ENCODE measurements around the gene HMBS. TPM values are rescaled to one million over a fixed set of nuclear protein-coding genes. Genes with fewer than 3 reads are reported as not detected.

The HMBS gene
- polyA plus RNA-seq, 1 donor (not counting 4 experiments of a cell fraction or from before 2014, with no cell fraction given): 48.7 TPM

- Histone ChIP-seq H3K9me1 (ENCODE audit: control insufficient read depth, extremely low read depth, insufficient read depth, low read length) (no peaks in the 10 kb centered on the region), H3K36me3 (ENCODE audit: control insufficient read depth in 2 of 2, extremely low read depth in 1 of 2, insufficient read depth in 2 of 2, low read length in 2 of 2) (peaks cover 32 to 43% of the 10 kb centered on the region in 2 experiments), H3K4me1 (ENCODE audit: control insufficient read depth, extremely low read depth, insufficient read depth, low read length) (no peaks in the 10 kb centered on the region), H4K20me1 (ENCODE audit: control insufficient read depth, extremely low read depth, insufficient read depth, low read length) (no peaks in the 10 kb centered on the region), H3K4me3 (ENCODE audit: control insufficient read depth in 2 of 3, extremely low read depth in 1 of 3, insufficient read depth in 2 of 3, low read depth in 1 of 3, low read length in 3 of 3) (no peak overlapping the region), H2AFZ (ENCODE audit: control insufficient read depth, low read length) (no peak overlapping the region), H3K4me2 (ENCODE audit: control insufficient read depth, extremely low read depth, insufficient read depth, low read depth, low read length) (no peak overlapping the region), H3K9me3 (ENCODE audit: control insufficient read depth, low read depth, low read length) (no peaks in the 10 kb centered on the region), H3K9ac (ENCODE audit: control insufficient read depth, extremely low read depth, insufficient read depth, low read length) (no peak overlapping the region), H3K27me3 (ENCODE audit: control insufficient read depth, extremely low read depth, insufficient read depth, low read length) (no peaks in the 10 kb centered on the region), H3K27ac (ENCODE audit: control insufficient read depth, insufficient read depth, low read length) (no peak overlapping the region), H3K79me2 (ENCODE audit: control insufficient read depth, insufficient read depth, low read length) (no peaks in the 10 kb centered on the region)
- FAIRE-seq (no peak), DNase-seq (ENCODE audit: low read depth, low spot score) (no peak)
- dilution Hi-C loops (cut with MboI; ENCODE audit: extremely low pct_ligation_motif_present, low sequenced_read_pairs): no loop called here
- TF ChIP-seq CTCF (optimal IDR thresholded peaks at IDR 0.05 in 1 of 3, IDR thresholded peaks at IDR 0.05 in 1 of 3, conservative IDR thresholded peaks at IDR 0.05 in 1 of 3; ENCODE audit: extremely low read depth in 1 of 3, insufficient read depth in 2 of 3, low read length in 3 of 3): no peak
- no peak for TF ChIP-seq EZH2 (IDR thresholded peaks at IDR 0.05; ENCODE audit: low read length)
These were observed 6.8 kb upstream of the HMBS start for GRCh38 chr11:119077839-119078238.

- Histone ChIP-seq H3K4me3 (ENCODE audit: control insufficient read depth in 2 of 3, extremely low read depth in 1 of 3, insufficient read depth in 2 of 3, low read depth in 1 of 3, low read length in 3 of 3) (no peak overlapping the region), H3K9me3 (ENCODE audit: control insufficient read depth, low read depth, low read length) (no peaks in the 10 kb centered on the region), H2AFZ (ENCODE audit: control insufficient read depth, low read length) (no peak overlapping the region), H3K9ac (ENCODE audit: control insufficient read depth, extremely low read depth, insufficient read depth, low read length) (no peak overlapping the region), H3K9me1 (ENCODE audit: control insufficient read depth, extremely low read depth, insufficient read depth, low read length) (no peaks in the 10 kb centered on the region), H3K4me2 (ENCODE audit: control insufficient read depth, extremely low read depth, insufficient read depth, low read depth, low read length) (no peak overlapping the region), H3K27ac (ENCODE audit: control insufficient read depth, insufficient read depth, low read length) (no peak overlapping the region), H4K20me1 (ENCODE audit: control insufficient read depth, extremely low read depth, insufficient read depth, low read length) (no peaks in the 10 kb centered on the region), H3K36me3 (ENCODE audit: control insufficient read depth in 2 of 2, extremely low read depth in 1 of 2, insufficient read depth in 2 of 2, low read length in 2 of 2) (peaks cover 22 to 35% of the 10 kb centered on the region in 2 experiments), H3K79me2 (ENCODE audit: control insufficient read depth, insufficient read depth, low read length) (no peaks in the 10 kb centered on the region), H3K27me3 (ENCODE audit: control insufficient read depth, extremely low read depth, insufficient read depth, low read length) (no peaks in the 10 kb centered on the region), H3K4me1 (ENCODE audit: control insufficient read depth, extremely low read depth, insufficient read depth, low read length) (no peaks in the 10 kb centered on the region)
- FAIRE-seq (no peak), DNase-seq (ENCODE audit: low read depth, low spot score) (no peak)
- dilution Hi-C loops (cut with MboI; ENCODE audit: extremely low pct_ligation_motif_present, low sequenced_read_pairs): no loop called here
- TF ChIP-seq CTCF (optimal IDR thresholded peaks at IDR 0.05 in 1 of 3, IDR thresholded peaks at IDR 0.05 in 1 of 3, conservative IDR thresholded peaks at IDR 0.05 in 1 of 3; ENCODE audit: extremely low read depth in 1 of 3, insufficient read depth in 2 of 3, low read length in 3 of 3): no peak
These were observed 5.8 kb upstream of the HMBS start for GRCh38 chr11:119078675-119079420.

All from keratinocyte (primary cell).